Uterus (tissue), 2 donors: Measurements from ENCODE around the gene ACAD10.

Source experiments
- CTCF ChIP-seq, 4 experiments: fragments of 200-600 bp in 2 of 4; fragments of 450-650 bp in 2 of 4; sonication (generic) in 2 of 4; IDR thresholded peaks; one replicate each; pipeline ENCODE4 v1.5.1; 2016 to 2019; ENCODE audit warnings: antibody characterized with exemption in 4 of 4, mild to moderate bottlenecking in 2 of 4, moderate library complexity in 1 of 4
- POLR2A ChIP-seq, 2 donors: fragments of 450-650 bp; IDR thresholded peaks; one replicate each; pipeline ENCODE4 v1.6.1; 2016; ENCODE audit warnings: antibody characterized with exemption in 2 of 2, mild to moderate bottlenecking in 1 of 2, moderate library complexity in 1 of 2

- TF ChIP-seq CTCF (IDR thresholded peaks at IDR 0.05), result no peak
- TF ChIP-seq POLR2A (IDR thresholded peaks at IDR 0.05), result no peak
These were observed 105.7 kb downstream of the ACAD10 start for GRCh38 chr12:111791507-111791906.
